ENCODE results near the gene ANKFN1.

Gene ANKFN1

GRCh38 chr17:56130026-56130425, 23.2 kb upstream of the ANKFN1 start:
- in situ Hi-C loops (cut with HindIII; ENCODE audit: low sequenced_read_pairs), result no loop called here
- H3K4me3 ChIP-seq (ENCODE audit: low read depth, low read length), result no peak overlapping the region
- DNase-seq (ENCODE audit: low read depth, low spot score), result no peak
- no peak for TF ChIP-seq CTCF (IDR thresholded peaks at IDR 0.05; ENCODE audit: low read depth, low read length)

- in situ Hi-C loops (cut with HindIII; ENCODE audit: low sequenced_read_pairs), result no loop called here
- DNase-seq (ENCODE audit: low read depth, low spot score), result no peak
- TF ChIP-seq CTCF (IDR thresholded peaks at IDR 0.05; ENCODE audit: low read depth, low read length), result no peak
- H3K4me3 ChIP-seq (ENCODE audit: low read depth, low read length), result no peak overlapping the region
Measured at GRCh38 chr17:56130631-56131030, 22.6 kb upstream of the ANKFN1 start.

GRCh38 chr17:56131431-56131830, 21.8 kb upstream of the ANKFN1 start:
- TF ChIP-seq CTCF (IDR thresholded peaks at IDR 0.05; ENCODE audit: low read depth, low read length), result no peak
- no peak overlapping the region for H3K4me3 ChIP-seq (ENCODE audit: low read depth, low read length)
- in situ Hi-C loops (cut with HindIII; ENCODE audit: low sequenced_read_pairs), result no loop called here
- no peak for DNase-seq (ENCODE audit: low read depth, low spot score)

- no peak for TF ChIP-seq CTCF (IDR thresholded peaks at IDR 0.05; ENCODE audit: low read depth, low read length)
- in situ Hi-C loops (cut with HindIII; ENCODE audit: low sequenced_read_pairs), result no loop called here
- no peak overlapping the region for H3K4me3 ChIP-seq (ENCODE audit: low read depth, low read length)
- DNase-seq (ENCODE audit: low read depth, low spot score), result no peak
Measured at GRCh38 chr17:56136301-56136700, 17.0 kb upstream of the ANKFN1 start.

GRCh38 chr17:56141046-56141839, 12.0 kb upstream of the ANKFN1 start:
- TF ChIP-seq CTCF (IDR thresholded peaks at IDR 0.05; ENCODE audit: low read depth, low read length), result no peak
- in situ Hi-C loops (cut with HindIII; ENCODE audit: low sequenced_read_pairs), result no loop called here
- peak; percentile 73 for DNase-seq (ENCODE audit: low read depth, low spot score)
- H3K4me3 ChIP-seq (ENCODE audit: low read depth, low read length), result no peak overlapping the region

- TF ChIP-seq CTCF (IDR thresholded peaks at IDR 0.05; ENCODE audit: low read depth, low read length), result no peak
- in situ Hi-C loops (cut with HindIII; ENCODE audit: low sequenced_read_pairs), result no loop called here
- no peak overlapping the region for H3K4me3 ChIP-seq (ENCODE audit: low read depth, low read length)
- peak; percentile 74 for DNase-seq (ENCODE audit: low read depth, low spot score)
Measured at GRCh38 chr17:56142325-56142724, 10.9 kb upstream of the ANKFN1 start.

Data from astrocyte of the spinal cord (primary cell).